Trophoblast cell (in vitro differentiated cells and primary cell): ENCODE results near the gene CEP164.

Source experiments
- DNase-seq, 2 donors: peaks; one replicate each; pipeline ENCODE4 v3.0.0-alpha.2; 2016
- H2AFZ ChIP-seq: 2 replicates; pipeline ENCODE4 v1.6.1; 2013; ENCODE audit warnings: low read length, moderate library complexity, mild to moderate bottlenecking; ENCODE audit not compliant: insufficient read depth, poor library complexity
- H2AK5ac ChIP-seq: 2 replicates; pipeline ENCODE4 v1.6.1; 2013; ENCODE audit warnings: mild to moderate bottlenecking, low read length
- H2BK120ac ChIP-seq: 2 replicates; pipeline ENCODE4 v1.6.1; 2013; ENCODE audit warnings: low read length, mild to moderate bottlenecking, moderate library complexity; ENCODE audit not compliant: insufficient read depth, poor library complexity
- H2BK12ac ChIP-seq: 2 replicates; pipeline ENCODE4 v1.6.1; 2013; ENCODE audit warnings: mild to moderate bottlenecking, low read length, moderate library complexity
- H2BK5ac ChIP-seq: 2 replicates; pipeline ENCODE4 v1.6.1; 2013; ENCODE audit warnings: low read length, low read depth, moderate library complexity, mild to moderate bottlenecking; ENCODE audit not compliant: poor library complexity
- H3K14ac ChIP-seq: 2 replicates; pipeline ENCODE4 v1.6.1; 2013; ENCODE audit warnings: mild to moderate bottlenecking, low read length
- H3K18ac ChIP-seq: 2 replicates; pipeline ENCODE4 v1.6.1; 2013; ENCODE audit warnings: mild to moderate bottlenecking, low read length
- H3K23ac ChIP-seq: 2 replicates; pipeline ENCODE4 v1.6.1; 2013; ENCODE audit warnings: low read length
- H3K27ac ChIP-seq: 2 replicates; pipeline ENCODE4 v1.5.1; 2013; ENCODE audit warnings: low read depth, mild to moderate bottlenecking, inconsistent platforms, low read length, moderate library complexity
- H3K27me3 ChIP-seq: 2 replicates; pipeline ENCODE4 v1.6.1; 2013; ENCODE audit warnings: inconsistent platforms, mild to moderate bottlenecking, low read length, moderate library complexity; ENCODE audit not compliant: insufficient read depth
- H3K36me3 ChIP-seq, 2 experiments: 1 replicate in 1 of 2; 2 replicates in 1 of 2; pipeline ENCODE4 v1.6.1; 2013; ENCODE audit warnings: low read length in 2 of 2, mild to moderate bottlenecking in 2 of 2, moderate library complexity in 1 of 2; ENCODE audit not compliant: insufficient read depth in 2 of 2, control insufficient read depth in 1 of 2
- H3K4ac ChIP-seq: 2 replicates; pipeline ENCODE4 v1.6.1; 2013; ENCODE audit warnings: low read depth, mild to moderate bottlenecking, low read length, moderate library complexity
- H3K4me1 ChIP-seq, 2 experiments: 1 replicate in 1 of 2; 2 replicates in 1 of 2; pipeline ENCODE4 v1.6.1; 2013; ENCODE audit warnings: low read length in 2 of 2, mild to moderate bottlenecking in 2 of 2, moderate library complexity in 1 of 2; ENCODE audit not compliant: insufficient read depth in 2 of 2, control insufficient read depth in 1 of 2
- H3K4me2 ChIP-seq: 2 replicates; pipeline ENCODE4 v1.6.1; 2013; ENCODE audit warnings: inconsistent platforms, mild to moderate bottlenecking, low read length, moderate library complexity
- H3K4me3 ChIP-seq: 2 replicates; pipeline ENCODE4 v1.5.1; 2013; ENCODE audit warnings: mild to moderate bottlenecking, low read depth, low read length, inconsistent platforms
- H3K79me1 ChIP-seq: one replicate; pipeline ENCODE4 v1.6.1; 2013; ENCODE audit warnings: low read length
- H3K79me2 ChIP-seq: 2 replicates; pipeline ENCODE4 v1.6.1; 2013; ENCODE audit warnings: low read length, mild to moderate bottlenecking; ENCODE audit not compliant: control insufficient read depth, insufficient read depth, poor library complexity
- H3K9ac ChIP-seq: 2 replicates; pipeline ENCODE4 v1.6.1; 2013; ENCODE audit warnings: mild to moderate bottlenecking, low read length
- H3K9me3 ChIP-seq: 2 replicates; pipeline ENCODE4 v1.6.1; 2013; ENCODE audit warnings: low read depth, mild to moderate bottlenecking, control low read depth, inconsistent platforms, low read length; ENCODE audit not compliant: insufficient read depth
- H4K12ac ChIP-seq: 2 replicates; pipeline ENCODE4 v1.6.1; 2013; ENCODE audit warnings: low read depth, mild to moderate bottlenecking, low read length, moderate library complexity
- H4K8ac ChIP-seq: 2 replicates; pipeline ENCODE4 v1.6.1; 2013; ENCODE audit warnings: low read depth, mild to moderate bottlenecking, low read length, moderate library complexity
- H4K91ac ChIP-seq: one replicate; pipeline ENCODE4 v1.6.1; 2013; ENCODE audit warnings: low read depth, mild to moderate bottlenecking, low read length, moderate library complexity
- WGBS: extraction: QIAGEN DNeasy Blood & Tissue Kit; methylation state at CpG from one replicate; pipeline ENCODE4 v1.1.7; 2013; ENCODE audit warnings: missing lambda C conversion rate; ENCODE audit not compliant: insufficient read length, insufficient coverage; ENCODE audit errors: extremely low coverage; 5-methylcytosine and 5-hydroxymethylcytosine counted together

The CEP164 gene

DNA sequence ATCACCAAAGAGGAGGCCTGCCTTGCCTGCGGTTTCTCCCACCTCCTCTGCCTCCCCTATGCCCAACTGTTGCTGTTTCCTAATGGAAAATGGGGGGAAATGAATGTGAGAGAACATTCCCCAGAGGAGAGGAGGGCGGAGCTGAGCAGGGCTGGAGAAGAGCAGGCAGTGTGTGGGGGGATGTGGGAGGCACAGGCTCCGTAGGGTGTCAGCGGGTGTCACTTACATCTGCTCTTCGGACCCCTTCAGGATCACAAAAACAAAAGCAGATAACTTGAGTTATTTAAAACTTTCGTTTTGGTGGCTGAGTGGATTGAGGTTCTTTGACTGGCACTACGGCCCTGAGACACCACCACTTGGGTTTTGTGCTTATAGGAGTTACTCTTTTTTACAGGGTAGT lies 93.8 kb downstream of the CEP164 start:
- no peak overlapping the region for H2BK5ac ChIP-seq
- no peak overlapping the region for H2AK5ac ChIP-seq
- H3K4me2 ChIP-seq: no peak overlapping the region
- no peaks in the 10 kb centered on the region for H3K36me3 ChIP-seq
- H3K4me1 ChIP-seq: no peaks in the 10 kb centered on the region
- no peak overlapping the region for H4K8ac ChIP-seq
- no peak overlapping the region for H3K4me3 ChIP-seq
- no peak overlapping the region for H3K4ac ChIP-seq
- no peak overlapping the region for H3K9ac ChIP-seq
- no peak overlapping the region for H3K27ac ChIP-seq
- H3K79me1 ChIP-seq: no peaks in the 10 kb centered on the region
- H4K91ac ChIP-seq: no peak overlapping the region
- no peak overlapping the region for H3K23ac ChIP-seq
- H3K9me3 ChIP-seq: no peaks in the 10 kb centered on the region
- H2BK12ac ChIP-seq: no peak overlapping the region
- H3K79me2 ChIP-seq: no peaks in the 10 kb centered on the region
- no CpG with 5 or more reads among the region's 7 CpGs for WGBS
- no peaks in the 10 kb centered on the region for H3K27me3 ChIP-seq
- H3K18ac ChIP-seq: no peak overlapping the region
- H2AFZ ChIP-seq: no peak overlapping the region
- H4K12ac ChIP-seq: no peak overlapping the region
- H3K14ac ChIP-seq: no peak overlapping the region
- no peak overlapping the region for H2BK120ac ChIP-seq
- DNase-seq: no peak

DNA sequence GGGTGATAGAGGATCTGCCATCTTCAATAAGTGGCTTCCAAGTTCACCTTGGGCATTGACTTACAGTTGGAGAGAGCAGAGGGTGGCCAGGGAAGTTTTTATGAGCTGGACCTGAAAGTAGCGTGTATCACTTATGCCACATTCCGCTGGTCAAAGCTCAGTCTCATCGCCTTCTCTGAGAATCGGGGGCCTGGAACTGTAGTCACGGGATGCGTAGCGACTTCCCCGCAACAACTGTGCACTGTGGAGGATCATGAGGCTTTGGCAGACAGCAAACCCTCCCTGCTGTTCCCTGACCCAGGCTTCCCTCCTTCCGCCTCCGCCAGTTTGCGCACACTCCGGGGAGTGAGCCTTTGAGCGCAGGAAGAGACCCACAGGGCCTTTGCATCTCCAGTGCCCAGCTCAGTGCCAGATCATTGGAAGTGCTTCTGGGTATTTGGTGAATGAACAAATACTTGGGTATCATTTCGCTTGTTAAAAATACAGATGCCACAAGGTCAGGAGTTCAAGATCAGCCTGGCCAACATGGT lies 95.5 kb downstream of the CEP164 start:
- H2AK5ac ChIP-seq: no peak overlapping the region
- H2BK120ac ChIP-seq: no peak overlapping the region
- no peaks in the 10 kb centered on the region for H3K79me2 ChIP-seq
- H3K18ac ChIP-seq: no peak overlapping the region
- no peak overlapping the region for H3K23ac ChIP-seq
- no peaks in the 10 kb centered on the region for H3K79me1 ChIP-seq
- H2BK5ac ChIP-seq: no peak overlapping the region
- DNase-seq: no peak
- no peak overlapping the region for H3K27ac ChIP-seq
- H4K12ac ChIP-seq: no peak overlapping the region
- H4K8ac ChIP-seq: no peak overlapping the region
- H3K4me3 ChIP-seq: no peak overlapping the region
- no peak overlapping the region for H2AFZ ChIP-seq
- no peaks in the 10 kb centered on the region for H3K27me3 ChIP-seq
- no peaks in the 10 kb centered on the region for H3K36me3 ChIP-seq
- no peaks in the 10 kb centered on the region for H3K9me3 ChIP-seq
- H3K4ac ChIP-seq: no peak overlapping the region
- H3K4me2 ChIP-seq: no peak overlapping the region
- no peak overlapping the region for H2BK12ac ChIP-seq
- no peak overlapping the region for H3K14ac ChIP-seq
- no peaks in the 10 kb centered on the region for H3K4me1 ChIP-seq
- no peak overlapping the region for H3K9ac ChIP-seq
- H4K91ac ChIP-seq: no peak overlapping the region
- WGBS: no CpG with 5 or more reads among the region's 14 CpGs

DNA sequence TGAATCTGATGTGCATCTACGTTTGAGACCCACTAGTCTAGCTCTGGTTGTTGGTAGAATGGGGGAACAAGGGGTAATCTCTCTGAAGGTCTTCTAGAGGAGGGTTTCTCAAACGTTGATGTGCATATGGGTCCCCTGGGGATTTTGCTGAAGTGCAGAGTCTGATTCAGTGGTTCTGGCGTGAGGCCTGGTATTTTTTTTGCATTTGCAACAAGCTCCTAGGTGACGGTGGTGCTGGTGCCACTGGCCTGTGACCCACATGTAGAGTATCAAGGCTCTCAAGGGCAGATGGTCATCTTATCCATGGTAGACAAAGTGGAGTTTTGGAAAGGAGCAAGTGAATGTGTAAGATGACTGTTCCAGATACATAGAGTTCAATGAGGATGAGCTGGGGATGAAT lies 97.1 kb downstream of the CEP164 start:
- Histone ChIP-seq H3K4me1 (no peaks in the 10 kb centered on the region), H3K9ac (no peak overlapping the region), H2BK5ac (no peak overlapping the region), H4K12ac (no peak overlapping the region), H3K27me3 (no peaks in the 10 kb centered on the region), H2BK12ac (no peak overlapping the region), H3K4me3 (no peak overlapping the region), H3K79me1 (no peaks in the 10 kb centered on the region), H3K4me2 (no peak overlapping the region), H3K27ac (no peak overlapping the region), H3K79me2 (no peaks in the 10 kb centered on the region), H3K9me3 (no peaks in the 10 kb centered on the region), H3K4ac (no peak overlapping the region), H3K18ac (no peak overlapping the region), H2AK5ac (no peak overlapping the region), H3K36me3 (no peaks in the 10 kb centered on the region), H4K8ac (no peak overlapping the region), H4K91ac (no peak overlapping the region), H3K14ac (no peak overlapping the region), H2AFZ (no peak overlapping the region), H3K23ac (no peak overlapping the region), H2BK120ac (no peak overlapping the region)
- no peak for DNase-seq
- WGBS: no CpG with 5 or more reads among the region's 4 CpGs

DNA sequence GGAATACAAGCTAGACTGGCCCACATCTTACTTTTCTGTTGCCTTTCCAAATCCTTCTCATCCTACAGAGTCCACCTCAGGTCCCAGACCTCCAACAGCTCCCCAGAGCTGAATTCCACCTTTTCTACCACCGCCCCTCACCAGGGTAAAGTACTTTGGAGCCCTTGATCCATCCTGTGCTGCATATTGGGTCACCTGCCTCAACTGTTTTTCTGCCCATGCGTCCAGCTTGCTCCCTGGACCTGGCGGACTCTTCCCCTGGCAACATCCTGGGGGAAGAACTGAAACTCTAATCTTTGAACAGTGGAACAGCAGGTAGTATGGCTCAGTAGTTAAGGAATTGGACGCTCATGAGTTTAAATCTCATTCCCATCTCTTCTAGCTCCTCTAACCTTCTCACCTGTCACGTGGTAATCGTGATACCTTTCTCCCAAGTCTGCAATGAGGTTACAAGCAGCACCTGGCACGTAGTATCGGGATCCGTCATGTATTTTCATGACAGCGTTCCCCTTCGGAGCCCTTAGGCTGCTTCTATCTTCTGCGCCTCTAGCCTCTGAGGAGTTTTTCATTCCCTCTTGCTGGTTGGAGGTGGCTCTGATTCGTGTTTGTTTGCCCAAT lies 98.1 kb downstream of the CEP164 start:
- H2AK5ac ChIP-seq: no peak overlapping the region
- no peaks in the 10 kb centered on the region for H3K79me2 ChIP-seq
- H3K23ac ChIP-seq: no peak overlapping the region
- H2BK5ac ChIP-seq: no peak overlapping the region
- H3K79me1 ChIP-seq: no peaks in the 10 kb centered on the region
- H3K36me3 ChIP-seq: no peaks in the 10 kb centered on the region
- H3K27me3 ChIP-seq: no peaks in the 10 kb centered on the region
- no peak overlapping the region for H3K4ac ChIP-seq
- no peaks in the 10 kb centered on the region for H3K9me3 ChIP-seq
- no peak overlapping the region for H3K9ac ChIP-seq
- no CpG with 5 or more reads among the region's 13 CpGs for WGBS
- no peak overlapping the region for H2BK120ac ChIP-seq
- H4K12ac ChIP-seq: no peak overlapping the region
- H3K4me1 ChIP-seq: no peaks in the 10 kb centered on the region
- no peak overlapping the region for H2BK12ac ChIP-seq
- no peak overlapping the region for H4K91ac ChIP-seq
- H3K27ac ChIP-seq: no peak overlapping the region
- no peak for DNase-seq
- H3K18ac ChIP-seq: no peak overlapping the region
- no peak overlapping the region for H2AFZ ChIP-seq
- H3K4me3 ChIP-seq: no peak overlapping the region
- no peak overlapping the region for H3K4me2 ChIP-seq
- H4K8ac ChIP-seq: no peak overlapping the region
- no peak overlapping the region for H3K14ac ChIP-seq
